Gastrocnemius medialis (tissue), 4 donors: ENCODE data around the gene LAMA2.

ENCODE experiments used
- CTCF ChIP-seq, 5 experiments: fragments of 450-650 bp in 3 of 5; fragments of 200-600 bp in 2 of 5; sonication (generic) in 2 of 5; IDR thresholded peaks in 4 of 5; conservative IDR thresholded peaks in 1 of 5; 1 replicate in 4 of 5; 2 replicates in 1 of 5; pipeline ENCODE4 v1.5.1; 2016 to 2019; ENCODE audit warnings: antibody characterized with exemption in 5 of 5, mild to moderate bottlenecking in 3 of 5, moderate library complexity in 3 of 5
- POLR2A ChIP-seq, 2 donors: fragments of 450-650 bp; IDR thresholded peaks; one replicate each; pipeline ENCODE4 v1.6.1; 2017; ENCODE audit warnings: antibody characterized with exemption in 2 of 2, mild to moderate bottlenecking in 2 of 2, moderate library complexity in 2 of 2

GRCh38 chr6:129084406-129084805 is 201.5 kb downstream of the LAMA2 start:
- TF ChIP-seq CTCF (IDR thresholded peaks at IDR 0.05 in 4 of 5, conservative IDR thresholded peaks at IDR 0.05 in 1 of 5): no peak
- TF ChIP-seq POLR2A (IDR thresholded peaks at IDR 0.05): no peak
